Lower leg skin (tissue), 4 donors: ENCODE measurements around the gene AP4E1. TPM values are rescaled to one million over a fixed set of nuclear protein-coding genes. Genes with fewer than 3 reads are reported as not detected.
A peak's percentile ranks its signal among the peaks of the same experiment; 100 is the strongest.
"Not testable (repeated sequence)": the region's sequence is repeated elsewhere in the genome, so short reads cannot be mapped to it uniquely, and the experiment has no call there.

ENCODE experiments used
- DNase-seq, 2 donors: peaks; one replicate each; pipeline ENCODE4 v3.0.0-alpha.2; 2019; ENCODE audit warnings: low spot score in 2 of 2
- H3K4me3 ChIP-seq: fragments of 200-600 bp; sonication (generic); 2 replicates; pipeline ENCODE4 v1.5.1; 2017; ENCODE audit warnings: mild to moderate bottlenecking, low read depth; ENCODE audit not compliant: poor library complexity, severe bottlenecking
- POLR2A ChIP-seq, 2 donors: fragments of 450-650 bp; IDR thresholded peaks; one replicate each; pipeline ENCODE4 v1.6.1; 2016 to 2017; ENCODE audit warnings: antibody characterized with exemption in 2 of 2, mild to moderate bottlenecking in 1 of 2, moderate library complexity in 1 of 2
- WGBS, 2 donors: methylation state at CpG; one replicate each; pipeline ENCODE4 v1.1.5; 2018; 5-methylcytosine and 5-hydroxymethylcytosine counted together
- intact Hi-C: fragments of 100-400 bp; cut with DNase I; formaldehyde crosslinking; loops from one replicate; pipeline ENCODE4 v1.15.0; 2023; ENCODE audit warnings: low total_unique reads
- total RNA-seq, 4 donors: library from RNA; depleted of rRNA; stranded (reverse); fragments of >200 nt; gene quantifications; one replicate each; pipeline ENCODE4 v1.1.0, GENCODE V29; 2016
- TF ChIP-seq, protein P1 (sequence below), 3 donors: fragments of 450-650 bp; IDR thresholded peaks; one replicate each; pipeline ENCODE4 v1.5.1; 2016; ENCODE audit warnings: antibody characterized with exemption in 3 of 3, mild to moderate bottlenecking in 3 of 3, moderate library complexity in 2 of 3

The AP4E1 gene
- total RNA-seq, 4 donors from 2014 or later, result 13.6 to 18.2 (median 15.2) TPM

- no peak overlapping the region for H3K4me3 ChIP-seq
- DNase-seq, result no peak
- TF ChIP-seq, protein P1, sequence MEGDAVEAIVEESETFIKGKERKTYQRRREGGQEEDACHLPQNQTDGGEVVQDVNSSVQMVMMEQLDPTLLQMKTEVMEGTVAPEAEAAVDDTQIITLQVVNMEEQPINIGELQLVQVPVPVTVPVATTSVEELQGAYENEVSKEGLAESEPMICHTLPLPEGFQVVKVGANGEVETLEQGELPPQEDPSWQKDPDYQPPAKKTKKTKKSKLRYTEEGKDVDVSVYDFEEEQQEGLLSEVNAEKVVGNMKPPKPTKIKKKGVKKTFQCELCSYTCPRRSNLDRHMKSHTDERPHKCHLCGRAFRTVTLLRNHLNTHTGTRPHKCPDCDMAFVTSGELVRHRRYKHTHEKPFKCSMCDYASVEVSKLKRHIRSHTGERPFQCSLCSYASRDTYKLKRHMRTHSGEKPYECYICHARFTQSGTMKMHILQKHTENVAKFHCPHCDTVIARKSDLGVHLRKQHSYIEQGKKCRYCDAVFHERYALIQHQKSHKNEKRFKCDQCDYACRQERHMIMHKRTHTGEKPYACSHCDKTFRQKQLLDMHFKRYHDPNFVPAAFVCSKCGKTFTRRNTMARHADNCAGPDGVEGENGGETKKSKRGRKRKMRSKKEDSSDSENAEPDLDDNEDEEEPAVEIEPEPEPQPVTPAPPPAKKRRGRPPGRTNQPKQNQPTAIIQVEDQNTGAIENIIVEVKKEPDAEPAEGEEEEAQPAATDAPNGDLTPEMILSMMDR (IDR thresholded peaks at IDR 0.05), result no peak
- TF ChIP-seq POLR2A (IDR thresholded peaks at IDR 0.05), result no peak
- WGBS, 2 donors, result 74 to 76% methylated on average over 3 of the region's 3 CpGs
- intact Hi-C loops, result no loop called here
Measured at GRCh38 chr15:50872832-50873426, 35.6 kb upstream of the AP4E1 start.

DNA sequence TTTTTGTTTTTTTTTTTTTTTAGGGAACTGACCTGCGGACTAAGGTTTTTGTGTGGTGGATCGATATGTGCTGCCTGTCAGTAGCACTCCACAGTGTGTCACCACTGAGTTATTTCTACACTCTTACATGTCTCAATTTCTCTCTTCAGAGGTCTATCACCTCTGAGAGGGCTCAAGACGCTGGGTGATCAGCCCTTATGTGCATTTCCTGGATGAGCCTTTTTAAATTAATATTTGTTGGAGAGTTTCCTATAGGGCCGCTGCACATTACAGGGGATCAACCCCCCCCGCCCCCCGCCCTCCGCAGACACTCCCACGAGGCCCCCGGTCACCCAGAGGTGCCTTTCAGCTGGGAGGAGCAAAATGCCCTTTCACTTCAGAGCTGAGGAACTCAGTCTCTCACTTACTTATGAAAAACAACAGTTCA lies 34.5 kb upstream of the AP4E1 start:
- TF ChIP-seq POLR2A (IDR thresholded peaks at IDR 0.05), result no peak
- TF ChIP-seq, protein P1 (IDR thresholded peaks at IDR 0.05), result no peak
- 58 to 62% methylated on average over 8 to 9 of the region's 9 CpGs for WGBS, 2 donors
- intact Hi-C loops, result no loop called here
- no peak for DNase-seq
- H3K4me3 ChIP-seq, result no peak overlapping the region

DNA sequence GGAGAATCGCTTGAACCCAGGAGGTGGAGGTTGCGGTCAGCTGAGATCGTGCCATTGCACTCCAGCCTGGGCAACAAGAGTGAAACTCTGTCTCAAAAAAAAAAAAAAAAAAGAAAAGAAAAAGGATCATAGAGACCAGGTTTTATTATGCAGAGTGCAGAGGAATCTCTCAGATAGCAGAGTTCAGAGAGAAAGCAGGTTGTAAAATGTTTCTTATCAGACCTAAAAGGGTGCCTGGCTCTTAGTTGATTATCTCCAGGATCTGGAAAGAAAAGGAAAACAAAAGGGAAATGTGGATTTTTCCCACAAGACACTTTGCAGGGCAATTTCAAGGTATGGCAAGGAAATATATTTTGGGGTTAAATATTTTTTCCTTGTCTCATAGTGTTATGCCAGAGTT lies 33.2 kb upstream of the AP4E1 start:
- intact Hi-C loops, result loop anchor here (5.0 kb wide), 1 partner anchor 193 kb away; no protein-coding TSS in a partner anchor
- WGBS, 2 donors, result 92 to 100% methylated on average over 3 of the region's 3 CpGs
- DNase-seq, H3K4me3 ChIP-seq: not testable (repeated sequence)

DNA sequence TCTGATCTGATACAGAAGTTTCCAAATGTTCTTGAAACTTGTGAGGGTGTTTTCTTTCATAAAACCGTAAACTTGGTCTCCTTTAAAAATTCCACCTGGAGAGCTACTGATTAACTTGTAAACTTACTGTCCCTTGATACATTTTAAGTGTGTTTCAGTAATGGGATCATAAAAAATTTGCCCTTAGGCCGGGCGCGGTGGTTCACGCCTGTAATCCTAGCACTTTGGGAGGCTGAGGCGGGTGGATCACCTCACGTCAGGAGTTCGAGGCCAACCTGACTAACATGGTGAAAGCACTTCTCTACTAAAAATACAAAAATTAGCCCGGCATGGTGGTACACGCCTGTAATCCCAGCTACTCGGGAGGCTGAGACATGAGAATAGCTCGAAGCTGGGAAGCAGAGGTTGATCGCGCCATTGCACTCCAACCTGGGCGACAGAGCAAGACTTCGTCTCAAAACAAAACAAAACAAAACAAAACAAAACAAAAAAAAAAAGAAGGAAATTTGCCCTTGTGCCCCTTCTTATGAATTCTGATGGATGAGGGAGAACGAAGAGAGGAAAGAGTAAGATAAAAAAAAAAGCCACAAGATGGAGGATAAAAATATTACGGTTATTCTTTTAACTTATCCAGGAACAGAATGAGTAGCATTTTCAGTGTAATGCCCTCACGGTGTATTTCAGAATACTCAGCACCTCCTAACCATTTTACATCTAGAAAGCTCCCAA lies 32.1 kb upstream of the AP4E1 start:
- no peak overlapping the region for H3K4me3 ChIP-seq
- 66% methylated on average over 19 of the region's 19 CpGs for WGBS, 2 donors
- intact Hi-C loops, result loop anchor here (5.0 kb wide), 1 partner anchor 194 kb away; no protein-coding TSS in a partner anchor
- TF ChIP-seq, protein P1 (IDR thresholded peaks at IDR 0.05), result no peak
- TF ChIP-seq POLR2A (IDR thresholded peaks at IDR 0.05), result no peak
- DNase-seq, result no peak

DNA sequence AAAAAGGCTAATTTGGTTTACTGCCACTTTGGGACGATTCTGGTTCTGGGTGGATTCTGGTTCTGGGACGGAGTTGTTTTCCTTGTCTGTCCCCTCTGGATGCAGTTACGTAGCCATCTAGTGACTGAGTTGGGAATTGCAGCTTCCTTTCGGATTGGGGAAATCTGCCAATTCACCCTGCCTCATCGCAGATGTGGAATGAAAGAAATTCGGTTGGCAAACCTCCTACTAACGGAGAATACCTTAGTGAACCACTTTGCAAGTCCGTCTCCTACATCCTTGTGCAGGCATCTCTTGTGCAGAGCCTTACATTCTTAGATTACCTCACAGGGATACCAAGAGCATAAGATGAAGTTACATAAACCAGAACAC lies 31.5 kb upstream of the AP4E1 start:
- WGBS, 2 donors, result 0 to 1% methylated on average over 8 of the region's 8 CpGs
- peak; percentile 84 to 91 for DNase-seq
- intact Hi-C loops, result loop anchor here (5.0 kb wide), 1 partner anchor 195 kb away; no protein-coding TSS in a partner anchor
- TF ChIP-seq, protein P1 (IDR thresholded peaks at IDR 0.05), result peak in 1 of 3 donors; percentile 95
- TF ChIP-seq POLR2A (IDR thresholded peaks at IDR 0.05), result no peak
- no peak overlapping the region for H3K4me3 ChIP-seq

GRCh38 chr15:50879016-50879617 lies 29.4 kb upstream of the AP4E1 start:
- H3K4me3 ChIP-seq, result no peak overlapping the region
- 57 to 58% methylated on average over 4 of the region's 4 CpGs for WGBS, 2 donors
- no peak for DNase-seq
- no peak for TF ChIP-seq POLR2A (IDR thresholded peaks at IDR 0.05)
- TF ChIP-seq, protein P1 (IDR thresholded peaks at IDR 0.05), result no peak
- intact Hi-C loops, result loop anchor here (5.0 kb wide), 1 partner anchor 197 kb away; no protein-coding TSS in a partner anchor
